GM12874 (cell line): Measurements from ENCODE around the gene SAMD9.

ENCODE experiments used
- CTCF ChIP-seq: IDR thresholded peaks from 2 replicates; pipeline ENCODE4 v1.5.1; 2011; ENCODE audit warnings: low read depth, mild to moderate bottlenecking, control low read depth, low read length, moderate library complexity; ENCODE audit not compliant: insufficient read depth

The SAMD9 gene

DNA sequence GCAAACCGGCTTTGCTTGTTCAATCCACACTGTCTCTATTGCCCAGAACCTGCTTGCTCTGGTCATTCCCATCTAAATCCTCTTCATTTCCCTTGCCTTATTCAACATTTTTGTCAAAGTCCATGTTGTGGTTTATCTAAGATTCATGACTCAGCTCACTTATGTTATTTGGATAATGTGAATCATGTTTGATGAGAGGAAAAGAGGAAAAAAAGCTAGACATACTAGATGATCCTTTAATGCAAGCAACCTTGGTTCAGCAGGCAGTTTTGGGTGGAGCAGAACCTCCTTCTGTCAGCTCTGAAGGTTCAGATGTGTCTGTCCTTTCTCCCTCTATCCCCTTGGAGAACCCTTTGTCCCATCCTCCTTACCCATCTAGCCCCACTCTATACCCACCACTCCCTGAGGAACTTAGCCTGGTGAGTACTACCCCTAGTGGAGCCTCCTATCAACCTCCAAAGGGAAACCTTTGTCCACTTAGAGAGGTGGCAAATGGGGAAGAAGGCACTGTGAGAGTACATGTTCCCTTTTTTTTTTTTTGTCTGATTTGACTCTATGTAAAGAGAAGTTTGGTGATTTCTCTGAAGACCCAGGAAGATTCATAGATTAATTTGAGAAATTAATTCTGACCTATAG lies 32.5 kb upstream of the SAMD9 start:
- no peak for TF ChIP-seq CTCF

DNA sequence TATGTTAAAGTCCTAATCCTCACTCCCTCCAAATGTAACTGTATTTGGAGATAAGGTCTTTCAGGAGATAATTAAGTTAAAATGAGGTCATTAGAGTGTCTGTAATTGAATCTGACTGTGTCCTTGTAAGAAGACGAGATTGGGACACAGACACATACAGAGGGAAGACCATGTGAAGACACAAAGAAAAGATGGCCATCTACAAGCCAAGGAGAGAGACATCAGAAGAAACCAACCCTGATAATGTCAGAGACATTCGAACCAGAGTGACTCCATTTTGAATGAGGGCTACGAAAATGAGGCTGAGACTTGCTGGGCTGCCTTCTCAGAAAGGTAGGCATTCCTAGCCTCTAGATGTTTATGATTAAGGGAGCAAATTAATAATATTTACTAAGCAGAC lies 30.9 kb upstream of the SAMD9 start:
- no peak for TF ChIP-seq CTCF

GRCh38 chr7:93148144-93148543 lies 30.4 kb upstream of the SAMD9 start, which contains the start of gene SAMD9L:
SAMD9L (minus strand) TSS chr7:93148385; CDS start chr7:93135971, 12,414 bp downstream.
- TF ChIP-seq CTCF: no peak

- no peak for TF ChIP-seq CTCF
Measured at GRCh38 chr7:93147363-93147762, 29.6 kb upstream of the SAMD9 start.

- no peak for TF ChIP-seq CTCF
Measured at GRCh38 chr7:93146472-93147141, 28.8 kb upstream of the SAMD9 start.

GRCh38 chr7:93146036-93146435 lies 28.3 kb upstream of the SAMD9 start:
- no peak for TF ChIP-seq CTCF

DNA sequence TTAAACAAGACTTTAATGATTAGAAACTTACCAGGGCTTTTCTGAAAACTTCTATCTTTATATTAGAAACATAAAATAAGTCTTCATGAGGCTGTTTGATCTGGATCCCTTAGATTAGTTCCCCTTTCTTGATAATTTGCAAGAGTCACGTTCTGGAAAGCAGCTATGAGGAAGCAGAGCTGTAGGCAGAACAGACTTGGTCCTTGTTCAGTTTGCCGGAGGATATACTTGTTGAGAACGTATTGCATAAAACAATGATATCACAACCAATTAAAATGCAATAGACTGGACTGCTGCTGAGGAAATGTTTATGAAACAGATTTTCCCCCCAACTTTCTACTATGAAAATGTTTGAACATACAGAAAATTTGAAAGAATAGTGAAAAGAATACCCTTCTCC lies 27.6 kb upstream of the SAMD9 start:
- no peak for TF ChIP-seq CTCF
